Activated B cell treated with CpG ODN at 0.5 μM for 24 hours (primary cell): ENCODE data around the gene LMF2. TPM values are rescaled to one million over a fixed set of nuclear protein-coding genes. Genes with fewer than 3 reads are reported as not detected.

Experiments
- ATAC-seq: fragments of 200-7000 bp; cut with Tn5 transposase; one replicate; pipeline ENCODE4 v1.10.0; 2021; ENCODE audit warnings: low read depth, mild to moderate bottlenecking, moderate library complexity
- CTCF ChIA-PET: fragments of 350-600 bp; sonication (Branson Sonifier 250); formaldehyde crosslinking; loops from one replicate; lab custom pipeline; 2021; ENCODE audit warnings: antibody characterized with exemption; lab: Charles Lee
- POLR2A ChIA-PET: fragments of 350-600 bp; sonication (Branson Sonifier 250); formaldehyde crosslinking; loops from one replicate; lab custom pipeline; 2021; ENCODE audit warnings: antibody characterized with exemption; lab: Charles Lee
- DNase-seq: peaks from one replicate; pipeline ENCODE4 v3.0.0; 2022
- H3K27ac Mint-ChIP-seq: one replicate; pipeline ENCODE4 v1.8.0; 2020; ENCODE audit warnings: mixed read lengths
- H3K27me3 Mint-ChIP-seq: one replicate; pipeline ENCODE4 v1.8.0; 2021; ENCODE audit warnings: mixed read lengths
- H3K36me3 Mint-ChIP-seq: one replicate; pipeline ENCODE4 v1.8.0; 2021; ENCODE audit warnings: low read depth, mixed read lengths
- H3K4me1 Mint-ChIP-seq: one replicate; pipeline ENCODE4 v1.8.0; 2021; ENCODE audit warnings: mixed read lengths
- H3K4me3 Mint-ChIP-seq: one replicate; pipeline ENCODE4 v1.8.0; 2020; ENCODE audit warnings: mild to moderate bottlenecking, mixed read lengths
- H3K9me3 Mint-ChIP-seq: one replicate; pipeline ENCODE4 v1.8.0; 2020; ENCODE audit warnings: mixed read lengths
- CTCF ChIP-seq: fragments of 200-600 bp; IDR thresholded peaks from one replicate; pipeline ENCODE4 v1.8.0; 2022; ENCODE audit warnings: antibody characterized with exemption, mild to moderate bottlenecking
- intact Hi-C: fragments of 100-400 bp; cut with micrococcal nuclease; formaldehyde crosslinking; loops from one replicate; pipeline ENCODE4 v1.15.1; 2024
- total RNA-seq: library from RNA; stranded (reverse); gene quantifications from 2 replicates; pipeline ENCODE4 v1.2.3, GENCODE V29; 2022

LMF2 gene
- total RNA-seq = 76.6 and 81.0 TPM in 2 replicates

GRCh38 chr22:50507421-50507990, at the start of gene LMF2:
LMF2 (minus strand) TSS chr22:50507702; CDS start chr22:50507675, 27 bp downstream.
- ATAC-seq = peak; percentile 77
- ChIA-PET CTCF (interaction anchor here (0.8 to 3.7 kb wide), 6 partner anchors 9 to 113 kb away, joined by 3 to 36 read pairs (median 4); partner anchors contain the start of gene SCO2), POLR2A (interaction anchor here (0.6 to 5.4 kb wide), 27 partner anchors 9 to 317 kb away, joined by 3 to 175 read pairs (median 6); partner anchors contain the start of genes ARSA, CHKB, DENND6B and HDAC10)
- Mint-ChIP-seq H3K27ac (peak within 1 kb of the TSS; percentile 94), H3K4me1 (peaks cover 20% of the 10 kb centered on the region), H3K36me3 (peaks cover 24% of the 10 kb centered on the region), H3K9me3 (no peaks in the 10 kb centered on the region), H3K27me3 (no peaks in the 10 kb centered on the region), H3K4me3 (peak within 1 kb of the TSS; percentile 94)
- peak; percentile 90 for DNase-seq
- no peak for TF ChIP-seq CTCF
- intact Hi-C loops = loop anchor here (1.0 kb wide), 3 partner anchors 32 to 37 kb away; partner anchors contain the start of gene SBF1

- POLR2A ChIA-PET = interaction anchor here (0.7 to 1.7 kb wide), 3 partner anchors 9 to 26 kb away, joined by 3 to 8 read pairs (median 4); no protein-coding TSS in a partner anchor
- Mint-ChIP-seq H3K4me3 (no peak overlapping the region), H3K36me3 (no peaks in the 10 kb centered on the region), H3K27me3 (no peaks in the 10 kb centered on the region), H3K27ac (no peak overlapping the region), H3K4me1 (peaks cover 2% of the 10 kb centered on the region), H3K9me3 (no peaks in the 10 kb centered on the region)
- no peak for TF ChIP-seq CTCF
- DNase-seq = no peak
- intact Hi-C loops = no loop called here
- ATAC-seq = no peak
- CTCF ChIA-PET = interaction anchor here (1.2 to 1.6 kb wide), 2 partner anchors 31 to 110 kb away, joined by 4 read pairs; partner anchors contain the start of gene SCO2
These were observed 49.2 kb upstream of the LMF2 start for GRCh38 chr22:50556703-50557102.

- Mint-ChIP-seq H3K4me3 (no peak overlapping the region), H3K27ac (no peak overlapping the region), H3K4me1 (peaks cover 15% of the 10 kb centered on the region), H3K9me3 (no peaks in the 10 kb centered on the region), H3K27me3 (no peaks in the 10 kb centered on the region), H3K36me3 (no peaks in the 10 kb centered on the region)
- CTCF ChIA-PET = interaction anchor here (1.7 kb wide), 1 partner anchor 27 kb away, joined by 4 read pairs; the partner anchor contains the start of gene SCO2
- POLR2A ChIA-PET = interaction anchor here (16.7 kb wide), 1 partner anchor 23 kb away, joined by 946 read pairs; the partner anchor contains the start of genes SCO2 and TYMP
- no peak for TF ChIP-seq CTCF
- intact Hi-C loops = no loop called here
- ATAC-seq (no peak), DNase-seq (no peak)
These were observed 45.8 kb upstream of the LMF2 start for GRCh38 chr22:50553310-50553709.

- Mint-ChIP-seq H3K4me3 (no peak overlapping the region), H3K36me3 (no peaks in the 10 kb centered on the region), H3K27me3 (no peaks in the 10 kb centered on the region), H3K27ac (no peak overlapping the region), H3K9me3 (no peaks in the 10 kb centered on the region), H3K4me1 (peaks cover 20% of the 10 kb centered on the region)
- CTCF ChIA-PET = interaction anchor here (0.9 to 1.1 kb wide), 2 partner anchors 12 to 25 kb away, joined by 3 read pairs; no protein-coding TSS in a partner anchor
- intact Hi-C loops = no loop called here
- TF ChIP-seq CTCF = no peak
- POLR2A ChIA-PET = interaction anchor here (0.6 to 16.7 kb wide), 7 partner anchors 9 to 85 kb away, joined by 3 to 946 read pairs (median 4); partner anchors contain the start of genes CHKB, CPT1B, SCO2 and SYCE3
- DNase-seq (no peak), ATAC-seq (no peak)
These were observed 43.8 kb upstream of the LMF2 start for GRCh38 chr22:50551160-50551752.

- TF ChIP-seq CTCF = no peak
- POLR2A ChIA-PET = interaction anchor here (0.6 to 16.7 kb wide), 9 partner anchors 9 to 563 kb away, joined by 3 to 946 read pairs (median 4); partner anchors contain the start of genes CHKB, CPT1B, SCO2 and SYCE3
- H3K36me3 Mint-ChIP-seq = no peaks in the 10 kb centered on the region
- H3K27ac Mint-ChIP-seq = peak overlapping the region; percentile 35
- H3K9me3 Mint-ChIP-seq = no peaks in the 10 kb centered on the region
- ATAC-seq (no peak), DNase-seq (no peak)
- peak overlapping the region; percentile 48 for H3K4me3 Mint-ChIP-seq
- H3K4me1 Mint-ChIP-seq = peaks cover 25% of the 10 kb centered on the region
- H3K27me3 Mint-ChIP-seq = no peaks in the 10 kb centered on the region
- CTCF ChIA-PET = interaction anchor here (0.9 to 1.1 kb wide), 2 partner anchors 11 to 24 kb away, joined by 3 read pairs; no protein-coding TSS in a partner anchor
- intact Hi-C loops = no loop called here
These were observed 42.9 kb upstream of the LMF2 start for GRCh38 chr22:50550395-50550794.
